GM10266 (cell line): ENCODE data around the gene CES3.
"Not testable (repeated sequence)": the region's sequence is repeated elsewhere in the genome, so short reads cannot be mapped to it uniquely, and the experiment has no call there.

Source experiments
- DNase-seq: peaks from one replicate; pipeline ENCODE4 v3.0.0; 2012; ENCODE audit errors: extremely low spot score
- CTCF ChIP-seq: IDR thresholded peaks from 2 replicates; pipeline ENCODE4 v1.5.1; 2012; ENCODE audit warnings: mild to moderate bottlenecking, low read depth; ENCODE audit not compliant: control insufficient read depth, insufficient read depth; ENCODE audit errors: missing control alignments

Gene CES3

GRCh38 chr16:66940236-66940635 lies 20.8 kb upstream of the CES3 start:
- DNase-seq, result no peak
- TF ChIP-seq CTCF, result no peak

GRCh38 chr16:66942981-66943380 lies 18.1 kb upstream of the CES3 start:
- no peak for TF ChIP-seq CTCF
- no peak for DNase-seq

- DNase-seq, result no peak
- no peak for TF ChIP-seq CTCF
These were observed 17.5 kb upstream of the CES3 start for GRCh38 chr16:66943426-66944053.

- TF ChIP-seq CTCF, result no peak
- DNase-seq, result no peak
These were observed 17.0 kb upstream of the CES3 start for GRCh38 chr16:66944054-66944441.

GRCh38 chr16:66944971-66945370 lies 16.1 kb upstream of the CES3 start:
- not testable (repeated sequence) for DNase-seq

GRCh38 chr16:66945939-66946338 lies 15.1 kb upstream of the CES3 start:
- TF ChIP-seq CTCF, result no peak

GRCh38 chr16:66946541-66946940 lies 14.5 kb upstream of the CES3 start:
- no peak for TF ChIP-seq CTCF
- DNase-seq, result no peak

More at GRCh38 chr16:66945939-66946338, 15.1 kb upstream of the CES3 start:
- no peak for DNase-seq

- no peak for DNase-seq
- no peak for TF ChIP-seq CTCF
These were observed 14.1 kb upstream of the CES3 start for GRCh38 chr16:66946974-66947301.
